MCF 10A (cell line): ENCODE data around the gene NKG7. TPM values are rescaled to one million over a fixed set of nuclear protein-coding genes. Genes with fewer than 3 reads are reported as not detected.

Source experiments
- BruUV-seq: library from RNA; stranded (reverse); fragments of 400-500 nt; replicated peaks from 2 replicates; lab custom pipeline; 2021; lab: Mats Ljungman, UMichigan
- CTCF ChIA-PET: fragments of 300-600 bp; sonication (Branson Sonifier 250); formaldehyde crosslinking; extraction: SDS; loops from one replicate; lab custom pipeline; 2021; ENCODE audit warnings: antibody characterized with exemption, inconsistent platforms; lab: Yijun Ruan, JAX
- POLR2A ChIA-PET: fragments of 300-600, 350-650 bp; sonication (Branson Sonifier 250); formaldehyde crosslinking; extraction: SDS; loops from one replicate; lab custom pipeline; 2020; ENCODE audit warnings: antibody characterized with exemption, inconsistent platforms; lab: Yijun Ruan, JAX
- DNase-seq: peaks from one replicate; pipeline ENCODE4 v3.0.0-alpha.2; 2018; ENCODE audit not compliant: unreplicated experiment
- H3K27ac Mint-ChIP-seq: one replicate; pipeline ENCODE4 v1.8.0; 2022; ENCODE audit warnings: mild to moderate bottlenecking, low read depth, mixed read lengths; ENCODE audit not compliant: unreplicated experiment
- H3K27me3 Mint-ChIP-seq: one replicate; pipeline ENCODE4 v1.8.0; 2022; ENCODE audit warnings: mixed read lengths; ENCODE audit not compliant: insufficient read depth, unreplicated experiment
- H3K36me3 Mint-ChIP-seq: one replicate; pipeline ENCODE4 v1.8.0; 2022; ENCODE audit warnings: mild to moderate bottlenecking, moderate library complexity, mixed read lengths; ENCODE audit not compliant: insufficient read depth, unreplicated experiment
- H3K4me1 Mint-ChIP-seq: one replicate; pipeline ENCODE4 v1.8.0; 2022; ENCODE audit warnings: mixed read lengths; ENCODE audit not compliant: insufficient read depth, unreplicated experiment
- H3K4me3 Mint-ChIP-seq: one replicate; pipeline ENCODE4 v1.8.0; 2022; ENCODE audit warnings: mild to moderate bottlenecking, moderate library complexity, mixed read lengths; ENCODE audit not compliant: unreplicated experiment
- H3K9me3 Mint-ChIP-seq: one replicate; pipeline ENCODE4 v1.8.0; 2022; ENCODE audit warnings: mixed read lengths; ENCODE audit not compliant: unreplicated experiment
- intact Hi-C: fragments of 100-400 bp; cut with micrococcal nuclease; formaldehyde crosslinking; loops from 2 replicates; pipeline ENCODE4 v1.14.1; 2022
- total RNA-seq: library from RNA; stranded (reverse); gene quantifications from 2 replicates; pipeline ENCODE4 v1.2.3, GENCODE V29; 2022
- TF ChIP-seq, protein P1 (sequence below): fragments of 200-600 bp; IDR thresholded peaks from one replicate; pipeline ENCODE4 v1.8.0; 2022; ENCODE audit warnings: antibody characterized with exemption, mild to moderate bottlenecking; ENCODE audit not compliant: unreplicated experiment

Gene NKG7
- total RNA-seq, 1 experiment from 2014 or later: not detected

DNA sequence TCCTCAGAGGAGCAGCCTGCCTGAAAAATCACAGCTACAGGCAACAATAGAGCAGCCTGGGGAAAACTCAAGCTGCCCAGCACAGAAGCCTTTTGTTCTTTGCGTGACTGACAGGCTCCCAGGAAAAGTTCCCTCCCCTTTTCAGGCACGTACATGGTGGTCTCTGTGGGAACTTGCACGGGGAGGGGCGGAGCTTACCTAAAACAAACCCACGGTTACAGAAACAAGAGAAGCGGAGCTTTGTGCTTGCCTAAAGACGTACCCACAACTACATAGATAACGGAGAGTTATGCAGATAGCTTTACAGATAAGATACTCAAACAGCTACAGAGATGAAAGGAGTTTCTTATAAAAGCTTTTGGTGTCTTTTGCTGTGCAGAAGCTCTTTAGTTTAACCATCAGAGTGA, 17.7 kb downstream of the NKG7 start:
- ChIA-PET POLR2A (interaction anchor here (1.0 kb wide), 1 partner anchor 11 kb away, joined by 4 read pairs; no protein-coding TSS in a partner anchor), CTCF (no interaction called here)
- TF ChIP-seq, protein P1, sequence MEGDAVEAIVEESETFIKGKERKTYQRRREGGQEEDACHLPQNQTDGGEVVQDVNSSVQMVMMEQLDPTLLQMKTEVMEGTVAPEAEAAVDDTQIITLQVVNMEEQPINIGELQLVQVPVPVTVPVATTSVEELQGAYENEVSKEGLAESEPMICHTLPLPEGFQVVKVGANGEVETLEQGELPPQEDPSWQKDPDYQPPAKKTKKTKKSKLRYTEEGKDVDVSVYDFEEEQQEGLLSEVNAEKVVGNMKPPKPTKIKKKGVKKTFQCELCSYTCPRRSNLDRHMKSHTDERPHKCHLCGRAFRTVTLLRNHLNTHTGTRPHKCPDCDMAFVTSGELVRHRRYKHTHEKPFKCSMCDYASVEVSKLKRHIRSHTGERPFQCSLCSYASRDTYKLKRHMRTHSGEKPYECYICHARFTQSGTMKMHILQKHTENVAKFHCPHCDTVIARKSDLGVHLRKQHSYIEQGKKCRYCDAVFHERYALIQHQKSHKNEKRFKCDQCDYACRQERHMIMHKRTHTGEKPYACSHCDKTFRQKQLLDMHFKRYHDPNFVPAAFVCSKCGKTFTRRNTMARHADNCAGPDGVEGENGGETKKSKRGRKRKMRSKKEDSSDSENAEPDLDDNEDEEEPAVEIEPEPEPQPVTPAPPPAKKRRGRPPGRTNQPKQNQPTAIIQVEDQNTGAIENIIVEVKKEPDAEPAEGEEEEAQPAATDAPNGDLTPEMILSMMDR: no peak
- Mint-ChIP-seq H3K4me3 (no peak overlapping the region), H3K9me3 (no peaks in the 10 kb centered on the region), H3K27ac (no peak overlapping the region), H3K4me1 (peaks cover 6% of the 10 kb centered on the region), H3K27me3 (no peaks in the 10 kb centered on the region), H3K36me3 (peaks cover 23% of the 10 kb centered on the region)
- no TSS peak for BruUV-seq
- intact Hi-C loops: no loop called here
- DNase-seq: no peak

DNA sequence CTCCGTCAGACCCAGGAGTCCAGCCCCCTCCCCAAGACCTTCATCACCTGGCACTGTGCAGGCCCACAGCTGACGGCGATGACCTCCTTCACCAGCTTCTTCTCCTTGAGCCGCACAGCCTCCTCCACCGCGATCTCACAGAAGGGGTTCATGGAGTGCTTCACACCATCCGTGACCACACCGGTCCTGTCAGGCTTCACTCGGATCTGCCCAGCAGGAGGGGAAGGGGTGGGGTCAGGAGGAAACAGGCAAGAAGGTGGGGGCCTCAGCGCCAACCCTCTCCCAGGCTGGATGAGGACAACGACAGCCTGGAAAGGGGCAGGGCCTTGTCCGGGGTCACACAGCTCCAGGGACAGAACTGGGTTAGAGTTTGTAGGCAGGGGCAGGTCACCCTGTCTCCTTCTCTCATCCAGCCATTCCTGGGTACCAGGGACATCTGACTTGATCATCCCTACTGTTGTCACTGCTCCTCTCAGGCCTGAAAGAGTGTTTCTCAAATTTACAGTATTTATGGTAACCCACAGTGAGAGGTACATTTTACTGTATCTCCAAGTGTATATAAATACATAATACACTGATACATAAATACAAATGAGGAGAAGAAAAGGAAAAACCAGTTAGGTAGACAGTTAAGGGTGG, 18.2 kb downstream of the NKG7 start:
- Mint-ChIP-seq H3K4me3 (no peak overlapping the region), H3K36me3 (peaks cover 28% of the 10 kb centered on the region), H3K27me3 (no peaks in the 10 kb centered on the region), H3K27ac (peak overlapping the region; percentile 19), H3K9me3 (no peaks in the 10 kb centered on the region), H3K4me1 (peaks cover under 1% of the 10 kb centered on the region)
- intact Hi-C loops: no loop called here
- ChIA-PET POLR2A (interaction anchor here (1.0 kb wide), 1 partner anchor 11 kb away, joined by 4 read pairs; no protein-coding TSS in a partner anchor), CTCF (interaction anchor here (0.6 kb wide), 1 partner anchor 10 kb away, joined by 3 read pairs; no protein-coding TSS in a partner anchor)
- BruUV-seq: no TSS peak
- TF ChIP-seq, protein P1: no peak
- no peak for DNase-seq

DNA sequence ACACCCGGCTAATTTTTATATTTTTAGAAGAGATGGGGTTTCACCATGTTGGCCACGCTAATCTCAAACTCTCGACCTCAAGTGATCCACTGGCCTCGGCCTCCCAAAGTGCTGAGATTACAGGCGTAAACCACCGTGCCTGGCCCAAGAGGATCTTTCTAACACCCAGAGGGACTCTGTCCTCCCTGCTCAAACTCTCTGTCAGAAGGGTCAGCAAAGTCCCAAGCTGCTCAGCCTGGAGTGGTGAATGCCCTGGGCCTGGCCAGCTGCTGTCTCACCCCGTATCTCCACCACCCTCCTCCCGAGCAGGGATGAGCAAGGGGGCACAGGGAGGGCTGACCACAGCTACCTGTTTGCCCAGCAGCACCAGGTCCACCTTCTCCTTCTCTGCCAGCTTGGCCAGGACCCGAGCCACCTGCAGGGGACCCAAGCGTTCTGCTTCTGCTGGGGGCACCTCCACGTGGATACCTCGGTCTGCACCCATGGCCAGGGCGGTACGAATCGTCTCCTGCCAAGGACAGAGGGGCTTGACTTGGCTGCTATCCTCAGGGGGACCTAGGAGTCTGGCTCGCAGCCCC, 19.6 kb downstream of the NKG7 start:
- intact Hi-C loops: no loop called here
- H3K9me3 Mint-ChIP-seq: no peaks in the 10 kb centered on the region
- no peaks in the 10 kb centered on the region for H3K4me1 Mint-ChIP-seq
- no peak for DNase-seq
- ChIA-PET CTCF (no interaction called here), POLR2A (interaction anchor here (0.7 kb wide), 1 partner anchor 9 kb away, joined by 3 read pairs; no protein-coding TSS in a partner anchor)
- peaks cover 24% of the 10 kb centered on the region for H3K36me3 Mint-ChIP-seq
- TF ChIP-seq, protein P1: no peak
- no peak overlapping the region for H3K4me3 Mint-ChIP-seq
- H3K27me3 Mint-ChIP-seq: no peaks in the 10 kb centered on the region
- H3K27ac Mint-ChIP-seq: no peak overlapping the region
- BruUV-seq: no TSS peak

DNA sequence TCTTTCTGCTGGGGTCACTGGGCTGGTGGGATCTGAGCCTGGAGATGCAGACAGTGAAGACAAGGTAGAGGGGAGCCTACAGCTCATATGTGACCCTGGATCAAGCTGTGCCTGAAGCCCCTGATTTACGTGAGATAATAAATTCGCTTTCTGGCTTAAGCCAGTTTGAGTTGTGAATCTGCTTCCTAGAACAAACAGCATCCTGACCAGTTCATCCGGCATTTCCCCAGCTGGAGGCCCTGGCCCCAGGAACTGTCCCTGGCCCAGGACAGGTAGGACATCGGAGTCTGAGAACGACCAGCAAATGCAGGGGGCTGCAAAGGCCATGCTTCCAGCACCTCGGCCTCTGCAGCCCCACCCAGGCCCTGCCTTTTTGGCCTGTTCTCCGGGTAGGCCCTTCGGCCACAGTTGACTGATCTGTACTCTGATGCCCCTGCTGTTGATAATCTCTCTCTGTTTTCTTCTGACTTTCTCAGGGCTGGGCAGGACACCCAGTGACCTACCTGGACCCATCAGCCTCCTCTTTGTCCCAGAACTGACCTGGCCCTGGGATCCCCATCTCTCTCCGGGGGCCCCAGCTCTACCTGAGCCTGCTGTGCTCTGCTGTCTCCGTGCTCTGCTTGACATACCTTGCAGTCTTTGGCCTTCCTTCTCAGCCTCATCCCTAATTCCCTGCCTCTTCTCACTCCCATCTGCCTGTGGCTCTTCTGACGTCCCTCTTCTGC, 21.0 kb downstream of the NKG7 start:
- TF ChIP-seq, protein P1: no peak
- H3K27me3 Mint-ChIP-seq: no peaks in the 10 kb centered on the region
- POLR2A ChIA-PET: interaction anchor here (1.4 to 2.6 kb wide), 3 partner anchors 8 to 16 kb away, joined by 5 to 9 read pairs (median 8); partner anchors contain the start of gene ETFB
- intact Hi-C loops: no loop called here
- no peaks in the 10 kb centered on the region for H3K4me1 Mint-ChIP-seq
- H3K4me3 Mint-ChIP-seq: no peak overlapping the region
- no TSS peak for BruUV-seq
- CTCF ChIA-PET: interaction anchor here (1.1 kb wide), 1 partner anchor 8 kb away, joined by 4 read pairs; no protein-coding TSS in a partner anchor
- H3K36me3 Mint-ChIP-seq: peaks cover 26% of the 10 kb centered on the region
- no peaks in the 10 kb centered on the region for H3K9me3 Mint-ChIP-seq
- H3K27ac Mint-ChIP-seq: peak overlapping the region; percentile 61
- DNase-seq: no peak
